H9 (cell line): ENCODE results near the gene PAQR5. TPM values are rescaled to one million over a fixed set of nuclear protein-coding genes. Genes with fewer than 3 reads are reported as not detected.

Experiments
- DNase-seq: peaks from one replicate; pipeline ENCODE4 v3.0.0-alpha.2; 2017
- H2AFZ ChIP-seq: one replicate; pipeline ENCODE4 v1.6.1; 2013; ENCODE audit warnings: mild to moderate bottlenecking, low read length, control low read depth, moderate library complexity
- H2AK5ac ChIP-seq: 2 replicates; pipeline ENCODE4 v1.6.1; 2013; ENCODE audit warnings: low read length, control low read depth, mixed read lengths; ENCODE audit not compliant: insufficient read length
- H2BK120ac ChIP-seq: one replicate; pipeline ENCODE4 v1.6.1; 2013; ENCODE audit warnings: low read depth, mild to moderate bottlenecking, low read length, control low read depth, inconsistent platforms; ENCODE audit not compliant: poor library complexity, severe bottlenecking
- H2BK12ac ChIP-seq: 2 replicates; pipeline ENCODE4 v1.6.1; 2013; ENCODE audit warnings: low read length, control low read depth, mixed read lengths, low read depth; ENCODE audit not compliant: insufficient read length
- H2BK15ac ChIP-seq: 2 replicates; pipeline ENCODE4 v1.6.1; 2013; ENCODE audit warnings: low read depth, low read length, control low read depth
- H2BK20ac ChIP-seq: one replicate; pipeline ENCODE4 v1.6.1; 2013; ENCODE audit warnings: low read depth, mild to moderate bottlenecking, low read length, control low read depth, inconsistent platforms; ENCODE audit not compliant: poor library complexity, severe bottlenecking
- H2BK5ac ChIP-seq: 2 replicates; pipeline ENCODE4 v1.6.1; 2013; ENCODE audit warnings: low read length, control low read depth, mixed read lengths; ENCODE audit not compliant: insufficient read length
- H3K14ac ChIP-seq: 2 replicates; pipeline ENCODE4 v1.6.1; 2013; ENCODE audit warnings: low read length, control low read depth; ENCODE audit not compliant: insufficient read depth
- H3K18ac ChIP-seq: 2 replicates; pipeline ENCODE4 v1.6.1; 2013; ENCODE audit warnings: low read depth, mild to moderate bottlenecking, mixed read lengths, low read length, control low read depth; ENCODE audit not compliant: insufficient read length
- H3K23ac ChIP-seq: 2 replicates; pipeline ENCODE4 v1.6.1; 2013; ENCODE audit warnings: low read length, control low read depth, mixed read lengths, low read depth; ENCODE audit not compliant: insufficient read length
- H3K23me2 ChIP-seq: 2 replicates; pipeline ENCODE4 v1.6.1; 2013; ENCODE audit warnings: low read depth, mild to moderate bottlenecking, mixed read lengths, low read length, control low read depth; ENCODE audit not compliant: insufficient read length, poor library complexity, severe bottlenecking
- H3K27ac ChIP-seq: 2 replicates; pipeline ENCODE4 v1.5.1; 2013; ENCODE audit warnings: low read length, control low read depth, mixed read lengths, low read depth; ENCODE audit not compliant: insufficient read length
- H3K27me3 ChIP-seq: 2 replicates; pipeline ENCODE4 v1.6.1; 2013; ENCODE audit warnings: low read length, control low read depth, inconsistent platforms; ENCODE audit not compliant: insufficient read depth
- H3K4ac ChIP-seq: 2 replicates; pipeline ENCODE4 v1.6.1; 2013; ENCODE audit warnings: low read depth, mild to moderate bottlenecking, control low read depth, inconsistent platforms, low read length, moderate library complexity
- H3K4me1 ChIP-seq: 2 replicates; pipeline ENCODE4 v1.6.1; 2013; ENCODE audit warnings: low read length, control low read depth, inconsistent platforms; ENCODE audit not compliant: insufficient read depth
- H3K4me2 ChIP-seq: 2 replicates; pipeline ENCODE4 v1.6.1; 2013; ENCODE audit warnings: low read length, control low read depth, mixed read lengths; ENCODE audit not compliant: insufficient read length, insufficient read depth
- H3K56ac ChIP-seq: 2 replicates; pipeline ENCODE4 v1.6.1; 2013; ENCODE audit warnings: low read depth, mild to moderate bottlenecking, mixed read lengths, low read length, control low read depth; ENCODE audit not compliant: insufficient read length
- H3K79me1 ChIP-seq: 2 replicates; pipeline ENCODE4 v1.6.1; 2013; ENCODE audit warnings: low read depth, mild to moderate bottlenecking, moderate library complexity, low read length, control low read depth, inconsistent platforms; ENCODE audit not compliant: insufficient read depth, poor library complexity, severe bottlenecking
- H3K79me2 ChIP-seq: 2 replicates; pipeline ENCODE4 v1.6.1; 2013; ENCODE audit warnings: low read length, control low read depth, inconsistent platforms; ENCODE audit not compliant: insufficient read depth
- H3K9ac ChIP-seq: 2 replicates; pipeline ENCODE4 v1.6.1; 2013; ENCODE audit warnings: low read length, control low read depth, mixed read lengths; ENCODE audit not compliant: insufficient read length; ENCODE audit errors: extremely low read depth
- H3K9me3 ChIP-seq: one replicate; pipeline ENCODE4 v1.6.1; 2013; ENCODE audit warnings: low read depth, low read length, inconsistent platforms; ENCODE audit not compliant: control insufficient read depth
- H3T11ph ChIP-seq: one replicate; pipeline ENCODE4 v1.6.1; 2013; ENCODE audit warnings: mild to moderate bottlenecking, low read length, control low read depth, inconsistent platforms
- H4K20me1 ChIP-seq: one replicate; pipeline ENCODE4 v1.6.1; 2013; ENCODE audit not compliant: control insufficient read depth, insufficient read length, insufficient read depth
- H4K5ac ChIP-seq: 2 replicates; pipeline ENCODE4 v1.6.1; 2013; ENCODE audit warnings: low read depth, mild to moderate bottlenecking, mixed read lengths, low read length, control low read depth; ENCODE audit not compliant: insufficient read length
- H4K8ac ChIP-seq: replicated peaks from 2 replicates; pipeline ENCODE4 v1.6.1; 2013; ENCODE audit warnings: low read length, control low read depth, mixed read lengths, low read depth; ENCODE audit not compliant: insufficient read length
- H4K91ac ChIP-seq: 2 replicates; pipeline ENCODE4 v1.6.1; 2013; ENCODE audit warnings: low read depth, mild to moderate bottlenecking, moderate library complexity, mixed read lengths, low read length, control low read depth; ENCODE audit not compliant: insufficient read length
- H3K27ac Mint-ChIP-seq, 3 experiments: 2 replicates in 2 of 3; 3 replicates in 1 of 3; pipeline ENCODE4 v1.8.0; 2020 to 2021; ENCODE audit warnings: mixed read lengths in 3 of 3, mild to moderate bottlenecking in 1 of 3, moderate library complexity in 1 of 3
- H3K27me3 Mint-ChIP-seq: 2 replicates; pipeline ENCODE4 v1.8.0; 2021; ENCODE audit warnings: low read depth, mild to moderate bottlenecking, moderate library complexity, mixed read lengths
- H3K36me3 Mint-ChIP-seq, 3 experiments: 2 replicates in 2 of 3; 3 replicates in 1 of 3; pipeline ENCODE4 v1.8.0; 2020 to 2021; ENCODE audit warnings: low read depth in 3 of 3, mixed read lengths in 3 of 3; ENCODE audit not compliant: insufficient read depth in 1 of 3
- H3K4me1 Mint-ChIP-seq, 2 experiments: 2 replicates each; pipeline ENCODE4 v1.8.0; 2020; ENCODE audit warnings: mixed read lengths in 2 of 2
- H3K4me3 Mint-ChIP-seq, 2 experiments: 2 replicates in 1 of 2; 3 replicates in 1 of 2; pipeline ENCODE4 v1.8.0; 2020 to 2021; ENCODE audit warnings: mild to moderate bottlenecking in 2 of 2, mixed read lengths in 2 of 2, moderate library complexity in 1 of 2
- H3K9me3 Mint-ChIP-seq, 2 experiments: 2 replicates in 1 of 2; 3 replicates in 1 of 2; pipeline ENCODE4 v1.8.0; 2020; ENCODE audit warnings: mild to moderate bottlenecking in 2 of 2, mixed read lengths in 2 of 2, moderate library complexity in 1 of 2
- CTCF ChIP-seq: fragments of 200-600 bp; sonication (generic); conservative IDR thresholded peaks from 3 replicates; pipeline ENCODE4 v1.8.0; 2021; ENCODE audit warnings: antibody characterized with exemption, mild to moderate bottlenecking
- WGBS: extraction: QIAGEN DNeasy Blood & Tissue Kit; methylation state at CpG from one replicate; pipeline ENCODE4 v1.1.7; 2013; ENCODE audit warnings: missing lambda C conversion rate, low lambda C conversion rate, mixed read lengths; ENCODE audit not compliant: insufficient read length; ENCODE audit errors: extremely low coverage; 5-methylcytosine and 5-hydroxymethylcytosine counted together
- total RNA-seq: library from RNA; stranded (reverse); gene quantifications from 2 replicates; pipeline ENCODE4 v1.2.1, GENCODE V29; 2021

The PAQR5 gene
- total RNA-seq, 1 experiment from 2014 or later = 1.6 TPM

- H3K9ac ChIP-seq = no peak overlapping the region
- H3K4me1 ChIP-seq = no peaks in the 10 kb centered on the region
- H2BK120ac ChIP-seq = no peak overlapping the region
These were observed 87.1 kb downstream of the PAQR5 start for GRCh38 chr15:69385831-69386230.

More at GRCh38 chr15:69385831-69386230, 87.1 kb downstream of the PAQR5 start:
- no peaks in the 10 kb centered on the region for H4K20me1 ChIP-seq
- no peak overlapping the region for H3K4me2 ChIP-seq
- TF ChIP-seq CTCF = no peak
- no peaks in the 10 kb centered on the region for H3K36me3 Mint-ChIP-seq
- H2BK15ac ChIP-seq = no peak overlapping the region
- H3K27me3 ChIP-seq = no peaks in the 10 kb centered on the region
- no peak overlapping the region for H3K27ac Mint-ChIP-seq
- H4K8ac ChIP-seq = no peak overlapping the region
- no peak overlapping the region for H3K56ac ChIP-seq
- H3K9me3 ChIP-seq = no peaks in the 10 kb centered on the region
- H3K18ac ChIP-seq = no peak overlapping the region
- H3T11ph ChIP-seq = no peak overlapping the region
- no peak overlapping the region for H3K27ac ChIP-seq
- H3K23ac ChIP-seq = no peak overlapping the region
- no peak overlapping the region for H2AFZ ChIP-seq
- no peak overlapping the region for H2BK12ac ChIP-seq
- H4K91ac ChIP-seq = no peak overlapping the region
- no peak overlapping the region for H2BK5ac ChIP-seq
- peaks cover 8 to 15% of the 10 kb centered on the region in 2 experiments for H3K4me1 Mint-ChIP-seq
- H2AK5ac ChIP-seq = no peak overlapping the region
- no peaks in the 10 kb centered on the region for H3K23me2 ChIP-seq
- no peaks in the 10 kb centered on the region for H3K79me1 ChIP-seq
- no peak overlapping the region for H3K4me3 Mint-ChIP-seq
- no peak overlapping the region for H4K5ac ChIP-seq
- no peak overlapping the region for H2BK20ac ChIP-seq
- H3K9me3 Mint-ChIP-seq = no peaks in the 10 kb centered on the region
- peaks cover 2% of the 10 kb centered on the region; the same call in 1 of the 2 replicates for H3K27me3 Mint-ChIP-seq
- H3K14ac ChIP-seq = no peak overlapping the region
- H3K4ac ChIP-seq = no peak overlapping the region
- 100% methylated on average over 2 of the region's 2 CpGs for WGBS
- no peak for DNase-seq
- H3K79me2 ChIP-seq = no peaks in the 10 kb centered on the region
